Measurements from ENCODE around the gene BORCS6. TPM values are rescaled to one million over a fixed set of nuclear protein-coding genes. Genes with fewer than 3 reads are reported as not detected.

Gene BORCS6
- total RNA-seq, 1 donor from 2014 or later: 5.5 TPM

DNA sequence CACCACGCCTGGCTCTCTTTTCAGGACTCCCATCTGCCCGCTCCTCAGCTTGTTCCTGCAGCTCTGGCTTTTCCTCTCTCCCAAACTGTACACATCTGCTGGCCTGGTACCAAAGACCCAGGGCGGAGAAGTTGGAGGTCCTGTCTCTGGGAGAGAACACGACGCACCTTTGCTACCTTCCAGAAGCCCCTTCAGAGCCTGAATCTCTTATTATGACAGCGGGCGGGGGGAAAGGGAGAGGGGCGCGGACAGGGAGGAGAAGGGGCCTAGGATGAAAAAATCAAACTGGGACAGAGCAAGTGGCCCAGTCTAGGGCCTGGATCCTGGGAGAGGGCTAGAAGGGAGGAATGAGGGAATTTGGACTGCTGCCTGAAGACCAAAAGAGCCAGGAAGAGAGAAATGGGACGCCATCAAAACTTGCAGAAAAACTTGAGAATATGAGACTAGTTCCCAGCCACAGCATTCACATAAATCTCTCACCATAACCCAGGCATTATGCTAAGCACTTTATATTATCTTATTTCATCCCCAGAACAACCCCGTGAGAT, 35.3 kb downstream of the BORCS6 start:
- H3K36me3 Mint-ChIP-seq (ENCODE audit: low read depth): peaks cover 5% of the 10 kb centered on the region
- TF ChIP-seq, protein P1, sequence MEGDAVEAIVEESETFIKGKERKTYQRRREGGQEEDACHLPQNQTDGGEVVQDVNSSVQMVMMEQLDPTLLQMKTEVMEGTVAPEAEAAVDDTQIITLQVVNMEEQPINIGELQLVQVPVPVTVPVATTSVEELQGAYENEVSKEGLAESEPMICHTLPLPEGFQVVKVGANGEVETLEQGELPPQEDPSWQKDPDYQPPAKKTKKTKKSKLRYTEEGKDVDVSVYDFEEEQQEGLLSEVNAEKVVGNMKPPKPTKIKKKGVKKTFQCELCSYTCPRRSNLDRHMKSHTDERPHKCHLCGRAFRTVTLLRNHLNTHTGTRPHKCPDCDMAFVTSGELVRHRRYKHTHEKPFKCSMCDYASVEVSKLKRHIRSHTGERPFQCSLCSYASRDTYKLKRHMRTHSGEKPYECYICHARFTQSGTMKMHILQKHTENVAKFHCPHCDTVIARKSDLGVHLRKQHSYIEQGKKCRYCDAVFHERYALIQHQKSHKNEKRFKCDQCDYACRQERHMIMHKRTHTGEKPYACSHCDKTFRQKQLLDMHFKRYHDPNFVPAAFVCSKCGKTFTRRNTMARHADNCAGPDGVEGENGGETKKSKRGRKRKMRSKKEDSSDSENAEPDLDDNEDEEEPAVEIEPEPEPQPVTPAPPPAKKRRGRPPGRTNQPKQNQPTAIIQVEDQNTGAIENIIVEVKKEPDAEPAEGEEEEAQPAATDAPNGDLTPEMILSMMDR (conservative IDR thresholded peaks at IDR 0.05): no peak
- H3K4me3 Mint-ChIP-seq: no peak overlapping the region
- peak overlapping the region; percentile 50 for H3K27ac Mint-ChIP-seq (ENCODE audit: unreplicated experiment)
- H3K27me3 Mint-ChIP-seq (ENCODE audit: low read depth): peaks cover 2% of the 10 kb centered on the region
- no peaks in the 10 kb centered on the region for H3K9me3 Mint-ChIP-seq
- H3K4me1 Mint-ChIP-seq: peaks cover 13% of the 10 kb centered on the region
- no peak for DNase-seq (ENCODE audit: low read depth, low spot score)

DNA sequence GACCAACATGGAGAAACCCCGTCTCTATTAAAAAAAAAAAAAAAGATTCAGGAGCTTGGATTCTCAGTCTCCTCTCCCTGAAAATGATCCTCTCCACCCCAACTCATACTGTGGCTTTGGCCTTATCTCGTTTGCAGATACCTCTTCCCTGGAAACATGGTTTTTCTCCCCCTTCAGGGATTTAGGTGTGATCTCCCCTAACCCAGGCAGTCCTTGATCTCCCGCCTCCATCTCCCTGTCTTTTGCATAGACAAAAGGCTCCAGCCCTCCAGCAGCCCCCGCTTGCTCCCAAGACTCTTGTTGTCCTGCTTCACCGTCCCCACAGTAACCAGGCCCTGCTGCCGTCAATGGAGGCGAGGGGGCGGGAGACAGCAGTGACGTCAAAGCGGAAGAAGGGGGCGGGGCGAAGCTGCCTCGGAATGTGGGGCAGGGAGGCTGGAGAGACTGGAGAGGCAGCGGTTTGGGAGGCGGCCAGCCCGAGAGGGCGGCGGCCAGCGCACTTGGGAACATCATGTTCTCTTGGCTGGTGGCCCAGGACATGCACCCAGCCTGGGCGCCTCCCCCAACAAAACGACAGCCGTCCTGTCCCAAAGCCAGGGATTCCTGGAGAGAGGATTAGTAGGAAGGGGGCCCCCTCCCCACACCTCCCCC, 35.9 kb downstream of the BORCS6 start:
- peak; percentile 94 for DNase-seq (ENCODE audit: low read depth, low spot score)
- peak overlapping the region; percentile 96 for H3K4me3 Mint-ChIP-seq
- H3K27ac Mint-ChIP-seq (ENCODE audit: unreplicated experiment): peak overlapping the region; percentile 99
- TF ChIP-seq, protein P1 (conservative IDR thresholded peaks at IDR 0.05): no peak
- peaks cover 13% of the 10 kb centered on the region for H3K4me1 Mint-ChIP-seq
- peaks cover 2% of the 10 kb centered on the region for H3K27me3 Mint-ChIP-seq (ENCODE audit: low read depth)
- no peaks in the 10 kb centered on the region for H3K9me3 Mint-ChIP-seq
- H3K36me3 Mint-ChIP-seq (ENCODE audit: low read depth): peaks cover 5% of the 10 kb centered on the region

DNA sequence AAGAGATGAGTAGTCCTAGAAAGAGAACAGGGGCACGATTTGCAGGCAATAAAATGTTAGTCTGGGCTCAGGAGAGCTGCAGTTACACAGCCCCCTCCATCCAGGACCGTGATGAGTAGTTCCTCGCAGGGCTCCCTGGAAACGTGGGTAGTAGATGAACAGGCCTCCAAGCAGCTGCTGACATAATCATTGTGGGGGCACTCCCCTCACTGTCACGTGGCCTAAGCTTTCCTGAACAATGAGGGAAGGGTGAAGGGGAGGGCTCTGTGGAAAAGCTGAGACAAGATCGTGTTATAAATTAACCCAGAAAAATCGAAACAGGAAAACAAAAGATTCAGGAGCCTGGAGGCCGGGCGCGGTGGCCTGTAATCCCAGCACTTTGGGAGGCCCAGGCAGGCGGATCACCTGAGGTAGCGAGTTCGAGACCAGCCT, 36.4 kb downstream of the BORCS6 start:
- peaks cover 2% of the 10 kb centered on the region for H3K36me3 Mint-ChIP-seq (ENCODE audit: low read depth)
- H3K27ac Mint-ChIP-seq (ENCODE audit: unreplicated experiment): peak overlapping the region; percentile 89
- no peak for DNase-seq (ENCODE audit: low read depth, low spot score)
- H3K4me3 Mint-ChIP-seq: peak overlapping the region; percentile 96
- peaks cover 8% of the 10 kb centered on the region for H3K4me1 Mint-ChIP-seq
- no peaks in the 10 kb centered on the region for H3K27me3 Mint-ChIP-seq (ENCODE audit: low read depth)
- TF ChIP-seq, protein P1 (conservative IDR thresholded peaks at IDR 0.05): no peak
- H3K9me3 Mint-ChIP-seq: no peaks in the 10 kb centered on the region

DNA sequence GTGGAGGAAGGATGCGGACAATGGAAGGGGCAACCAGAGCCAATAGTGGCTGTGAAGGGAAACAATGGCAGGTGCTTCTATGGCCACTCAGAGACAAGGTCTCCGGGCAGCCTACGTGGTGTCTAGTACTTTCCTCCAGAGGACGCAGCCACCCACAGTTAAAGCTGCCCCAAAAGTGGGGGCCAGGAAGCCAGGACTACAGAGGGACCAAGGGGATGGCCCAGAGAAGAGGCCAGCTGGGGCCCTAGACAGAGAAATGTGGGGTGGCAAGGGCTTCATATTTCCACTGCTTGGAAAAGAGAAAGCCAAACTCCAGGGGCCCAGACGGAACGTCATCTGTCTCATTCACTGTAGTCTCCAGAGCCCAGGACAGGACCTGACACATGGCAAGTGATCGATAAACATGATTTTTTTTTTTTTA, 36.9 kb downstream of the BORCS6 start:
- no peaks in the 10 kb centered on the region for H3K9me3 Mint-ChIP-seq
- no peak for DNase-seq (ENCODE audit: low read depth, low spot score)
- TF ChIP-seq, protein P1 (conservative IDR thresholded peaks at IDR 0.05): no peak
- H3K27ac Mint-ChIP-seq (ENCODE audit: unreplicated experiment): peak overlapping the region; percentile 89
- H3K4me3 Mint-ChIP-seq: peak overlapping the region; percentile 96
- peaks cover 6% of the 10 kb centered on the region for H3K4me1 Mint-ChIP-seq
- no peaks in the 10 kb centered on the region for H3K27me3 Mint-ChIP-seq (ENCODE audit: low read depth)
- no peaks in the 10 kb centered on the region for H3K36me3 Mint-ChIP-seq (ENCODE audit: low read depth)

DNA sequence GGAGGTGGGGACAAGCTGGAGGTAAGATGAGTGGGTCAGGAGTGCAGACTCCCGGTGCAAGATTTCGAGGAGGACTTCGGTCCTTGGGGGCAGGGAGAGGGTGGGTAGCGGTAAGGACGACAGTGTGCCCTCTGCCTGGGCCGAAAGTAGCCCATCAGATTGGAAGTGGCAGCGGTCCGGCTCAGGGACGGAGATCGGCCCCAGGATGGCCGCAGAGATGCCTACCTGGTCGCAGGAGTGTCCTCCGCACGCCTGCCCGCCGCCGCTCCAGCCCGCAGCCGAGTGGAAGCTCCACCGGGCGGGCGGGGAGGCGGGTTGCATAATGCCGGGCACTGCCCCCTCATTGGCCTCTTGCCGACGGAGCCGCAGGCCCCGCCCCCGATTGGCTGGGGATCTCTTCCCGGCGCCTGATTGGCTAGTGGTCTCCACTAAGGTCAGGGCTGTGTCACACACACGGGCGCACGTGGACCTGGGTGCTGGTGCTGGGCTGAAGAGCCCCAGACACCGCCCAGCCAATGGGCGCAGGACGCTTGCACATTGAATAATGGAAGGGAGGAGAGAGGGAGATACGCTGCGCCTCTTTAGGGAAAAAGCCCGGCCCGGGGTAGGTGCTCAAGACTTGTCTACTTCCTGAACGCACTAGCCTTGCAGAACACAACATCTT, 37.7 kb downstream of the BORCS6 start, which contains the start of gene PER1:
Gene PER1 (minus strand): TSS at position 293 of the 664 bp plus-strand sequence. CDS start 1,698 bp downstream, outside the sequence.
- no peaks in the 10 kb centered on the region for H3K27me3 Mint-ChIP-seq (ENCODE audit: low read depth)
- peaks cover 6% of the 10 kb centered on the region for H3K4me1 Mint-ChIP-seq
- DNase-seq (ENCODE audit: low read depth, low spot score): peak; percentile 85
- H3K36me3 Mint-ChIP-seq (ENCODE audit: low read depth): no peaks in the 10 kb centered on the region
- H3K27ac Mint-ChIP-seq (ENCODE audit: unreplicated experiment): peak within 1 kb of the TSS; percentile 94
- TF ChIP-seq, protein P1 (conservative IDR thresholded peaks at IDR 0.05): no peak
- peak within 1 kb of the TSS; percentile 96 for H3K4me3 Mint-ChIP-seq
- H3K9me3 Mint-ChIP-seq: no peaks in the 10 kb centered on the region
